ENCODE results near the gene LRRC4B.
A peak's percentile ranks its signal among the peaks of the same experiment; 100 is the strongest.

Gene LRRC4B

DNA sequence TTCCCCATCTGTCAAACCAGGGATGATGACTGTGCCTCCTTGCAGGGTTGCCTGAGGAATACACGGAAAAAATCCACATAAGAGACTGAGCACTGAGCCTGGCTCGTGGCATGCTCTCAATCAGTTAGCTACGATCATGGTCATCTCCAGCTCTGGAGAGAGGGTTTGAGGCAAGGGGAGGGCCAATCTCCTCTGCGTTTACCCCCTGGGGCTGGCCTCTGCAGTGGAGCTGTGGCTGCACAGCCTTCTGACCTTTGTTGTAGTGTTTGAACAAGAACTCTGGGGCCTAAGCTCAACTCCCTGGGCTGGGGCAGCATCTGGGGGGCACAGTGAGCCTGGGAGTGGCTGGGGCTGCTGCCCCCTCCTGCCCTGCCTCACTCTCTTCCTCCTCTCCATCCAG lies 5.9 kb downstream of the LRRC4B start:
- no peak overlapping the region for H3K4me3 ChIP-seq (ENCODE audit: low read length)
- no peak for TF ChIP-seq ZNF274 (IDR thresholded peaks at IDR 0.05; ENCODE audit: low read depth, low read length)

DNA sequence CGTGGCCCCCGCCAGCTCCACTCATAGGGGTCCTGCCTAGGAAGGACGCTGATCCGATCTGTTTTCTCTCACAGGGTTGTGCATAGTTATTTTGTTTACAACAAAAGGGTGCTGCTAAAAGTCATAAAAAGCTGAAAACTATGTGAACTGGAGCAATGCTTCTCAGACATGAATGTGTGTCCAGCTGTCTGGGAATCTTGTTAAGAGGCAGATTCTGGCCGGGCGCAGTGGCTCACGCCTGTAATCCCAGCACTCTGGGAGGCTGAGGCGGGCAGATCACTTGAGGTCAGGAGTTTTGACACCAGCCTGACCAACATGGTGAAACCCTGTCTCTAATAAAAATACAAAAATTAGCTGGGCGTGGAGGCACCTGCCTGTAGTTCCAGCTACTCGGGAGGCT lies 8.6 kb downstream of the LRRC4B start:
- no peak for TF ChIP-seq ZNF274 (IDR thresholded peaks at IDR 0.05; ENCODE audit: low read depth, low read length)
- no peak overlapping the region for H3K4me3 ChIP-seq (ENCODE audit: low read length)

GRCh38 chr19:50558449-50558848 lies 9.8 kb downstream of the LRRC4B start:
- H3K4me3 ChIP-seq (ENCODE audit: low read length), result no peak overlapping the region
- TF ChIP-seq ZNF274 (IDR thresholded peaks at IDR 0.05; ENCODE audit: low read depth, low read length), result no peak

- no peak overlapping the region for H3K4me3 ChIP-seq (ENCODE audit: low read length)
- TF ChIP-seq ZNF274 (IDR thresholded peaks at IDR 0.05; ENCODE audit: low read depth, low read length), result no peak
Measured at GRCh38 chr19:50558039-50558438, 10.2 kb downstream of the LRRC4B start.

DNA sequence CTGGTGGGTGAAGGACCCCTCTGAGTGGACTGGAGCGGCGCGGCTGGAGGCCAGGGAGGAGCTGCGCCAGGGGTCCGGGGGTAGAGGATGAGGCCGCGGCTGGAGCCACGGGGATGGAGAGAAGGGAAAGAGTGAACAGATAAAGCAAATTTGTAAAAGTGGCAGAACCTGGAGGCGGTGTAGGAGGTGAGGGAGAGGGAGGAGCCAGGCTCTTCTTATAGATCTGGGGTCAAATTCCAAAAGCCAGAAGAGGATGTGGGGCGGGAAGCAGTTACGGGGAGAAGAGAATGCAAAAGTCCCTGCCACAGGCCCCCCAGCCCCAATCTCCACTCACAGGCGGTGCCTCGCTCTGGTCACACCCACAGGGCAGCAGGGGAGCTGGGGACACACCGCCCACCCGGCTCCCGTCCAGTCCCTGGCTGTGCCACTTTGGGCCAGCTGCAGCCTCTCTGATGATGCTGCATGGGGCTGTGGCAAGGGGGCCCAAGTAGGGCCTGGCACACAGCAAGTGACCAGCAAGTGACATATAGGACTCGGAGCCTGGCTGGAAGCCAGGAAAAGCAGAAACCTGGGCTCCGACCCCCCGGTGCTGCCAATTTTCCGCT lies 11.1 kb downstream of the LRRC4B start:
- no peak for TF ChIP-seq ZNF274 (IDR thresholded peaks at IDR 0.05; ENCODE audit: low read depth, low read length)
- H3K4me3 ChIP-seq (ENCODE audit: low read length), result no peak overlapping the region

GRCh38 chr19:50556282-50557008 lies 11.8 kb downstream of the LRRC4B start:
- peak overlapping the region; percentile 2; the same call in 1 of the 2 replicates for H3K4me3 ChIP-seq (ENCODE audit: low read length)
- no peak for TF ChIP-seq ZNF274 (IDR thresholded peaks at IDR 0.05; ENCODE audit: low read depth, low read length)

- H3K4me3 ChIP-seq (ENCODE audit: low read length), result no peak overlapping the region
- TF ChIP-seq ZNF274 (IDR thresholded peaks at IDR 0.05; ENCODE audit: low read depth, low read length), result no peak
Measured at GRCh38 chr19:50555450-50556281, 12.6 kb downstream of the LRRC4B start.

GRCh38 chr19:50555033-50555432 lies 13.2 kb downstream of the LRRC4B start:
- TF ChIP-seq ZNF274 (IDR thresholded peaks at IDR 0.05; ENCODE audit: low read depth, low read length), result no peak
- no peak overlapping the region for H3K4me3 ChIP-seq (ENCODE audit: low read length)

DNA sequence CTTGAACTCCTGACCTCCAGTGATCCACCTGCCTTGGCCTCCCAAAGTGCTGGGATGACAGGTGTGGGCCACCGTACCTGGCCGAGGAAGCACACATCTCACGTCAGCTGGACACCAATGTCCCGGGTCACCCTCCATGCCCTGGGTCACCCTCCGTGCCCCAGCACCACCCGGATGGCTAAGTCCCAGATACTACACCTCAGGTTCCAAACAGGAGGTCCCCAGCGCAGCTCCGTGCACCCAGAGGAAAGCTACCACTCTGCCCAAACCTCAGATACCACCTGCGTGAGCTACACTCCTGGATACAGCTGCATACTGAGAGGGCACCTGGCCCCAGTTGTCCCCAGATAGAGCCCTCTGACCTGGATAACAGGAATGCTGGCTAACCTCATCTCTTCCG lies 14.0 kb downstream of the LRRC4B start:
- TF ChIP-seq ZNF274 (IDR thresholded peaks at IDR 0.05; ENCODE audit: low read depth, low read length), result no peak
- H3K4me3 ChIP-seq (ENCODE audit: low read length), result no peak overlapping the region

DNA sequence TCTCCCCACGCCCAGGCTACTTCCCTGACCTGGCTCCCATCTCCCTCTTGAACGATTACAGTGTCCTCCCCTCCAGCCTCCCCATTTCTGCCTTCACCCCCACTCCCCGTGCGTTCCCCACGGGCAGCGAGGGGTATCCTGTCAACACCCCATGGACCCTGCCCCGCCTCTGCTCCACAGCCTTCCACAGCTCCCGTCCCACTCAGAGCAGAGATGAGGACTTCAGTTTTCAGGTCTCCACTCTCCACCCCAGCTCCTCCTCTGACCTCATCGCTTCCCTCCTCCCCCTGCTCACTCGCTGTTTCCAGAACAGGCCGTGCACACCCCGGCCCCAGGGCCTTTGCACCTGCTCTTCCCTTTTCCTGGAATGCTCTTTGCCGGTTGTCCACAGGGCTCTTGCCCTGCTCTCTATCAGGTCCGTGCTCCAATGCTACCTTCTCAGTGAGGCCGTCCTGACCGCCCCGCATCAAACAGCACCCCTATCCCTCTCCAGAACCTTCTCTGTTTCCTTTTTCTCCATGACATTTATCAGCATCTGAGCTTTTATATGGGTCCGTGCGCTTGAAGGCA lies 15.0 kb downstream of the LRRC4B start:
- H3K4me3 ChIP-seq (ENCODE audit: low read length), result no peak overlapping the region
- no peak for TF ChIP-seq ZNF274 (IDR thresholded peaks at IDR 0.05; ENCODE audit: low read depth, low read length)

- TF ChIP-seq ZNF274 (IDR thresholded peaks at IDR 0.05; ENCODE audit: low read depth, low read length), result no peak
- no peak overlapping the region for H3K4me3 ChIP-seq (ENCODE audit: low read length)
Measured at GRCh38 chr19:50552540-50552939, 15.7 kb downstream of the LRRC4B start.

GRCh38 chr19:50551715-50552187 lies 16.5 kb downstream of the LRRC4B start:
- H3K4me3 ChIP-seq (ENCODE audit: low read length), result no peak overlapping the region
- TF ChIP-seq ZNF274 (IDR thresholded peaks at IDR 0.05; ENCODE audit: low read depth, low read length), result no peak

DNA sequence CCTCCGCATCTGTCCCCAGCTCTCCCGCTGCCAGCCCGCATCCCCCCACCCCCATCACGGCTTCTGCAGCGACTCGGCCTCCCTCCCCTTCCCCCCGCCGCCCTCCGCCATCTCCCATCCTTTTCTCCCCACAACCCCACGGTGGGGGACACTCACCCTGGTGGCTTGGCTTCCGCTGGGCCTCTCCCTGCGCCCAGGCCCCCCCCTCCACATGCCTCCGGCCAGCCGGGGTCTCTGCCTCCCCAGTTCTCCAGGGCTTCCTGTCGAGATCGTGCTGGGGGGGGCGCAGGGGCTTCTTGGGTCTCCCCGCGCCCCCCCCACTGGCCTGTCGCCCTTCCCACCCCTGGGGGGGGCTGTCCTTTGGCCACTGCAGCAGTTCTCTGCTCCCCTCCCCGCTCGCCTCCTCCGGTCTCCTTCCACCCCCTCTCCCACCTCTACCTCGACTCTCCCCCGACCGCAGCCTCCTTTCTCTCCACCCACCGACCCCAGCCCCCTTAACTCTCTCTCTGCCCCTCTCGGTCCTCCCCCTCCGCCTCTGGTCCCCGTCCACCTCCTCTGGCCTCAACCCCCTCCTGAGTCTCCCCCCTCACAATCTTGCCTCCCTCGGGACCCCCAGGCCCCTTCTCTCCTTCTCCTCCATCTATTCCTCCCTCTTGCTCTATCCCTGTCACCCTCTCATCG lies 17.1 kb downstream of the LRRC4B start:
- H3K4me3 ChIP-seq (ENCODE audit: low read length), result no peak overlapping the region
- no peak for TF ChIP-seq ZNF274 (IDR thresholded peaks at IDR 0.05; ENCODE audit: low read depth, low read length)

DNA sequence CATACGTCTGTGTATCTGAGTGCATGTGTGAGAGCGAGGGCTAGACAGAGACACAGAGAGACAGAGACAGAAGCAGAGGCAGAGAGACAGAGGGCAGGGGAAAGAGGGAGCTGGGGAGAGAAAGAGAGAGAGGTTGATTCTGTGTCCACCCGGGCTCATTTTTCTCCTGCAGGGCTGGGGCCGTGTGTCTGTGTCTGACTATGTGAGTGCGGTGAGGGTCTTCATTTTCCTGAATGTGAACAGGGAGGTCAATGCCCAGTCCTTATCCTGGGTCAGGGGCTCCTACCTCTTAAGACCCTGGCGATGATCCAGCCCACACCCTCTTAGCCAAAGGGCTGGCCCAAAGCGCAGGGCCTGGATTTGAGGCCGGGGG lies 17.7 kb downstream of the LRRC4B start:
- no peak overlapping the region for H3K4me3 ChIP-seq (ENCODE audit: low read length)
- TF ChIP-seq ZNF274 (IDR thresholded peaks at IDR 0.05; ENCODE audit: low read depth, low read length), result no peak

Measured in GM08714 (cell line).